ENCODE results near the gene FAM133A. TPM values are rescaled to one million over a fixed set of nuclear protein-coding genes. Genes with fewer than 3 reads are reported as not detected.

Gene FAM133A
- total RNA-seq, result not detected in 2 replicates

GRCh38 chrX:93673869-93674271 is at the start of gene FAM133A:
Gene FAM133A (plus strand): TSS chrX:93674206. CDS start chrX:93709420, 35,214 bp downstream.

GRCh38 chrX:93673056-93673868 is 744 bp upstream of the FAM133A start, which contains the start of gene NAP1L3:
Gene NAP1L3 (minus strand): TSS chrX:93673578. CDS start chrX:93673304, 274 bp downstream.

Other genes with a start within 250 kb of the FAM133A start
- gene NAP1L3, start 628 bp upstream of the FAM133A start, total RNA-seq, result 0.11 TPM in 1 of 2 replicates, not detected in the other